Measurements from ENCODE around the gene ATP1A1.

ATP1A1 gene

GRCh38 chr1:116345843-116346242 lies 27.2 kb upstream of the ATP1A1 start:
- DNase-seq, result peak; percentile 23

- DNase-seq, result no peak
Observed at GRCh38 chr1:116346943-116347673, 25.9 kb upstream of the ATP1A1 start.

- DNase-seq, result no peak
Observed at GRCh38 chr1:116347696-116348095, 25.3 kb upstream of the ATP1A1 start.

GRCh38 chr1:116350097-116350645 lies 22.9 kb upstream of the ATP1A1 start:
- no peak for DNase-seq

- DNase-seq, result no peak
Observed at GRCh38 chr1:116351914-116352313, 21.1 kb upstream of the ATP1A1 start.

GRCh38 chr1:116352349-116352813 lies 20.7 kb upstream of the ATP1A1 start:
- no peak for DNase-seq

- DNase-seq, result no peak
Observed at GRCh38 chr1:116353155-116353554, 19.9 kb upstream of the ATP1A1 start.

GRCh38 chr1:116356067-116356466 lies 17.0 kb upstream of the ATP1A1 start:
- no peak for DNase-seq

GRCh38 chr1:116356673-116357072 lies 16.4 kb upstream of the ATP1A1 start:
- no peak for DNase-seq

GRCh38 chr1:116357487-116357886 lies 15.6 kb upstream of the ATP1A1 start:
- DNase-seq, result no peak

GRCh38 chr1:116359060-116359830 lies 13.8 kb upstream of the ATP1A1 start:
- no peak for DNase-seq

- no peak for DNase-seq
Observed at GRCh38 chr1:116359871-116360270, 13.2 kb upstream of the ATP1A1 start.

- DNase-seq, result no peak
Observed at GRCh38 chr1:116360429-116361173, 12.4 kb upstream of the ATP1A1 start.

- no peak for DNase-seq
Observed at GRCh38 chr1:116361648-116362047, 11.4 kb upstream of the ATP1A1 start.

- DNase-seq, result no peak
Observed at GRCh38 chr1:116362050-116362449, 11.0 kb upstream of the ATP1A1 start.

GRCh38 chr1:116365353-116365780 lies 7.7 kb upstream of the ATP1A1 start:
- DNase-seq, result no peak

- DNase-seq, result no peak
Observed at GRCh38 chr1:116365857-116366256, 7.2 kb upstream of the ATP1A1 start.

- no peak for DNase-seq
Observed at GRCh38 chr1:116367256-116367945, 5.6 kb upstream of the ATP1A1 start.

GRCh38 chr1:116368241-116368640 lies 4.8 kb upstream of the ATP1A1 start:
- DNase-seq, result no peak

- no peak for DNase-seq
Observed at GRCh38 chr1:116370181-116370580, 2.9 kb upstream of the ATP1A1 start.

- DNase-seq, result no peak
Observed at GRCh38 chr1:116371752-116372151, 1.3 kb upstream of the ATP1A1 start.

GRCh38 chr1:116372191-116372590 lies 853 bp upstream of the ATP1A1 start:
- DNase-seq, result no peak

Data from NCI-H1694 treated with DMSO at 0.1 percent for 48 hours (cell line).